NCI-H226 (cell line): ENCODE data around the gene TRAPPC12.

ENCODE experiments used
- DNase-seq: peaks from one replicate; pipeline ENCODE4 v3.0.0-alpha.2; 2015

Gene TRAPPC12

DNA sequence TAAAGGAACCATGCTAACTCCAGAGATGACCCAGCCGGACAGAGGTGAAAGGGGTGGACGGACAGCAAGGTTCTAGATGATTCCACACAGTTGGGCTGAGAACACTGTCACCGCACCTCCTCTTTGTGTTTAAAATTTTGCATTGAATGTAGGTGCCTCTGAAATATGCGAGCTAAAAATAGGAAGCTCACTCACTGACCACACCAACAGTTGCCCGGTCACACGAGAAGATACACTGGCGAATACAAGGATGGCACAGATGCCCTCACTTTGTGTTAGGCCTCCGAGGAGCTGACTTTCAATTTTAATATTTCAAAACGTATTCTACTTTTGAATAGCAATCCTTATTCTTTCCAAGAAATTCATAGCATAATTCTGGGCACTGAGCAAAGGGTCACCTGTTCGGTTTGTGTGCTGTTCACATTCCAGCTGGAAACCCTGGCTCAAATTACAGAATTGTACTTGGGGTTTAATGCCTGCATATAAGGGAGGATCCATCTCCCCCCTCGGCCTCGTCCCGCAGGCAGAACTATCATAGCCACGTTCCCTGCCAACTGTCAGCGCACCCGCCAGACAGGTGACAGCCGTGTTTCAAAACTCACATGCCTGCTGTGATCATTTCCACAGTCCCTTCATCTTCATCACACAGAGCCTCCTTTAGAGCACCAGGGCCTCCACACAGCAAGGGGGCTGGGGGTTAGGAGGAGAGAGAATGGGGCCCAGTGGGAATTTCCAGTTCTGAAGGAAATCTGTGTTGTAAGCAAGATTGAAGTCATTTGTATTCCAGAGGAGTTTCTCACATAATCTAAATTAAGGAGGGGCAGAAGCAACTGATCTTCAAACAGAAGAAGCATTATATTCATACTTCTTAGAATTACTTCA is 91.6 kb downstream of the TRAPPC12 start:
- no peak for DNase-seq

DNA sequence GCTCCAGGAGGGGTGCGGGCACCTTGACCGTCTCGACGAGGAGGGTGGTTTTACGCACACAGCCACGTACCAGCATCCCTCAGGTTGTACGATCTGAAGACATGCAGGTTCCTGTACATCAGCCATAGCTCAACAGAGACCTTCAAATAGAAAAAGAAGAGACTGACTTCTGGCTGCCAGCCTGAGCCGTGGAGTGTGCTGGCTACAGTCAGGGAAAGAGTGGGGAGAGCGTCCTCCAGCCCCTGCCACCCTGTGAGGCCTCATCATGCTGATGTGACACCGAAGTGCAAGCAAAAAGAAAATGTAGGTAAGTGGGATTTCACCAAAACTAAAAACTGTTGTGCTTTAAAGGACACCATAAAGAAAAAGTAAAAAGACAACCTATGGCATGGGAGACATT is 92.8 kb downstream of the TRAPPC12 start:
- no peak for DNase-seq

GRCh38 chr2:3472966-3473365 is 93.5 kb downstream of the TRAPPC12 start:
- DNase-seq = no peak

- DNase-seq = no peak
Observed at GRCh38 chr2:3475771-3476170, 96.3 kb downstream of the TRAPPC12 start.

DNA sequence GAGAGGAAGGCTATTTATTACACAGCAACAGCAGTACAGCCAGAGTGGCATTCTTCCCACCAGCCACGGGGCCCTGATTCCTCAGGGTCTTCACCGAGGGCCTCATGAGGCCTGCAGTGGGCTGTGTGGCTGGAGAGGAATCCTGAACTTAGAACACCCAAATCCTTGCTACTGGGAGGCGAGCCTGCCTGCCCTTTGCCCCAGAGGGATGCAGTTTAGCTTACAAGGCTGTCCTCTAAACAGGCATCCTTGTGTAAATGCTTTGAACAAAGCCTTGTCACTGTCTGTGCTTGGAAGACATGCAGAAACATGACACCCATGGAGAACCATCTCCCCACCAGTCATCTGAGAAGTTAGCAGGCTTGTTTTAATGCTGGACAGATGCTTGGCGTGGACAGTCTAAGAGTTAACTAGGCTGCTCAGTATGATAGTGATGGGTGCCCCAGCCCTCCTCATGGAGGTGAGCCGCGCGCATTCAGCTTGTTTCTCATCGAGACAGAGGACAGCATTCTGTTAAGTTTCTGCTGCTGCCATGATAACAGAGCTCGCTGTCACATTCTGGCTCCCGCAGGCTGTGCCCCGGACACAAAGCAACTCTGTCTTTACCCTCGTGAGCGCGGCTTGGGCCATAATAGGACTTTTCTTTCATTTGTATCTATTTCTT is 97.0 kb downstream of the TRAPPC12 start:
- DNase-seq = no peak

GRCh38 chr2:3476985-3477327 is 97.5 kb downstream of the TRAPPC12 start:
- no peak for DNase-seq

DNA sequence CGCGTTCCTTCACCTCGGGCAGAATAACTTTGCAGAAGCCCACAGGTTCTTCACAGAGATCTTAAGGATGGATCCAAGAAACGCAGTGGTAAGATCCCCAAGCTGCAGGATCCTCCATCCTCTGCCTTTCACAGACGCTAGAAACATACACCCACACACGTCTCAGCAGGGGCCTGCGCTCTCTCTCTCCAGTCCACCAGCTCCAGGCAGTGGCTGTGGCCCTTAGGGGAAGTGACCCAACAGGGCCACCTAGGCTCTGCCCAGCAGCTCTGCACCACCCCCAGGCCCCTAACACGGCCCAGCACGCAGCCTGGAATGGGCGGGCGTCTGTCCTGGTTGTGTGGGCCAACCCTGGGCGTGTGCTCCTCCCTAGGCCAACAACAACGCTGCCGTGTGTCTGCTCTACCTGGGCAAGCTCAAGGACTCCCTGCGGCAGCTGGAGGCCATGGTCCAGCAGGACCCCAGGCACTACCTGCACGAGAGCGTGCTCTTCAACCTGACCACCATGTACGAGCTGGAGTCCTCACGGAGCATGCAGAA is 99.4 kb downstream of the TRAPPC12 start:
- no peak for DNase-seq

DNA sequence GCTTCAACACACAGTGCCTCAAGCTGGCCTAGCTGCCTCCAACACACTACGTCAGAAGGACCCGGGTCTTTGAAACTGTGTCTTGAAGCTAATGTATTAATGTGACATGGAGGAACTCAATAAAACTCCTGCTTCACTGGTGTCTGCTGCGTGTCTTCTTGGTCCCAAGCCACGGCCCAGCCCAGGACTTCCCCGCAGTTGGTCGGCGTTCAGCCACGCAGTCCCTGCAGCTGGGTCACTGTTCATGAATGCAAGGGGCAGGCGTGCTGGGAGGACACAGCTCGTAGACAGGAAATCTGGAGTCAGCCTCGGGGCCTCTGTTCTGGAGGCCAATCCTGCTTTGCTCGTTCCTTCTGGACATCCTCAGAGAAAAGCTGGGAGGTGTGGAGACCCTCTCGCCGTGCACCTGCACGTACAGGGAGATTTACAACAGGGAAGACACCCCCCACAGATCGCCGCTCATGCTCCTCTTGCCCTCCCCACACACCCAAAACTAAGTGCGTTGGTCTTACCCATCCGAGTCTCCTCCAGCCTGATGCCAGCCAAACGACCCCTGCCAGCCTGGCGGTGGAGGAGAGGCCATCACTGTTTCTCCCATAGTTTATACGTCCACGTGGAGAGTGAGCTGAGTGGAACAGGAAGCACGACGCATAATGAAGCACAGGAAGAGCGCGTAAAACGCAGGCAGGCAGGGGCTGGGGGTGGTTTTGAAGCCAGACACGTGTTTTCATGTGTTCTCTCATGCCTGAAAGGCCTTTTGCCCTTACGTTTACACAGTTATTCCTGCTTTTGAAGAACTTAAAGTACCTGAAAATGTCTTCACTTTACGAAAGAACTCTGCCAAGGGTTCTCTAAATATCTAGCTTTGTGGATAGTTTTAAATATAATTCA is 100.2 kb downstream of the TRAPPC12 start:
- no peak for DNase-seq

DNA sequence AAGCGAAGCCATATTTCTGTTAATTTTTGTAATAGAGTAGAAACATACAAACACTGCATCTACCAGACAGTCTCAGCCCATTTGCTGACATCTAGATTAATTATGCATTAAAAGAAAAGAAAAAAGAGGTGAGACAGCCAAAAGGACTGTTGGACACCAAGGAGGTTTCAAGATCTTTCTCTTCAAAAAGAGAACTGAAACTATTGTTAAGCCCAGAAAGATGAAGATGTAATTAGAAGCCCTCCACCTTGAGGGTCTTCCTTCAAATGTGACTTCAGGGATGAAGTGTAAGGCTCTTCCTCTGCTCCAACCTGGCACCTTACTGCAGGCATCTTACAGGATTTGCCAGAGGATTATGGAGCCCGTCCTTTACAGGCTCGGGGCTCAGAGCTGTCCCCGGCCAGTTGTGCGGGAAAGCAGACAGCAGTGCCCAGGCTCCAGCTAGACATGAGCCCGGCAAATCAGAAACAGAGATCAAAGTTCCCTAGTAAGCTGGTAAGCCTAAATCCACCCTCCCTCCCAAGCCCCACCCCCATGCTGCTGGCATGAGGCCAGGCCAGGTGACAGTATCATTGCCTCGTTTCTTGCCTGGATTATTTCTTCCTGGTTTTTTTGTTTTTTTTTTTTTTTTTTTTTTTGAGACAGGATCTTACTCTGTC is 101.0 kb downstream of the TRAPPC12 start:
- DNase-seq = no peak

DNA sequence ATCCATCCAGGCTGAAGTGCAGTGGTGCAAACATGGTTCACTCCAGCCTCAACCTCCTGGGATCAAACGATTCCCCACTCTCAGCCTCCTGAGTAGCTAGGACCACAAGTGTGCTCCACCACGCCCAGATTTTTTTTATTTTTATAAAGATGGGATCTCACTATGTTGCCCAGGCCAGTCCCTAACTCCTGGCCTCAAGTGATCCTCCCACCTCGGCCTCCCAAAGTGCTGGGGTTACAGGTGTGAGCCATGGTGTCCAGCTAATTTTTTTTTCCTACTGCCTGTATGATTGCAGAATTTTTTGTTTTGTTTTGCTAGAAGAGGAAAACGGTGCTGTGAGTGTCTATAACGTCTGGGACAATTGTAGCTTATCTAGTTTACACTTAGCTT is 101.5 kb downstream of the TRAPPC12 start:
- DNase-seq = no peak

- no peak for DNase-seq
Observed at GRCh38 chr2:3481736-3482362, 102.4 kb downstream of the TRAPPC12 start.

GRCh38 chr2:3482363-3482821 is 102.9 kb downstream of the TRAPPC12 start:
- DNase-seq = no peak

DNA sequence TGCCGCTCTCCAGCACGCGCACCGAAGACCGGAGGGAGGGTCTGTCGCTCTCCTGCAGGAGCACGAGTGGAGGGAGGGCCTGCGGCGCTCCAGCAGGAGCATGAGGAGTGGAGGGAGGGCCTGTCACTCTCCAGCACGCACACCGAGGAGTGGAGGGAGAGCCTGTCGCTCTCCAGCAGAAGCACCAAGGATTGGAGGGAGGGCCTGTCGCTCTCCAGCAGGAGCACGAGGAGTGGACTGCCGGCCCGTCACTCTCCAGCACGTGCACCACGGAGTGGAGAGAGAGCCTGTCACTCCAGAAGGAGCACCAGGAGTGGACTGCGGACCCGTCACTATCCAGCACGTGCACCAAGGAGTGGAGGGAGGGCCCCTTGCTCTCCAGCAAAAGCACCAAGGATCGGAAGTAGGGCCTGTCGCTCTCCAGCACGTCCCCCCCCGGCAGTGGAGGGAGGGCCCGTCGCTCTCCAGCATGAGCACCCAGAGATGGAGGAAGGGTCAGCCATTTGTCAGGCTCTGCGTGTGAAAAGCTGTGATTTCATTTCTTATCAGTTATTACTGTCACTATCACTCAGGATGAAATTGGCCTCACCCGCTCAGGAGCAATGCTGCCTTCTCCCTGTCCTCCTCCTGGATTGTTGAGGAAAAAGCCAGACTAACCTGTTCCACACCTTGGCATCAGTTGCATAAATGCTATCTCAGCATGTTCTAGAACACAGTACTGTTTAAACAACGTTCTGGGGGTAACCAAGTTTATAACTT is 103.9 kb downstream of the TRAPPC12 start:
- DNase-seq = no peak

DNA sequence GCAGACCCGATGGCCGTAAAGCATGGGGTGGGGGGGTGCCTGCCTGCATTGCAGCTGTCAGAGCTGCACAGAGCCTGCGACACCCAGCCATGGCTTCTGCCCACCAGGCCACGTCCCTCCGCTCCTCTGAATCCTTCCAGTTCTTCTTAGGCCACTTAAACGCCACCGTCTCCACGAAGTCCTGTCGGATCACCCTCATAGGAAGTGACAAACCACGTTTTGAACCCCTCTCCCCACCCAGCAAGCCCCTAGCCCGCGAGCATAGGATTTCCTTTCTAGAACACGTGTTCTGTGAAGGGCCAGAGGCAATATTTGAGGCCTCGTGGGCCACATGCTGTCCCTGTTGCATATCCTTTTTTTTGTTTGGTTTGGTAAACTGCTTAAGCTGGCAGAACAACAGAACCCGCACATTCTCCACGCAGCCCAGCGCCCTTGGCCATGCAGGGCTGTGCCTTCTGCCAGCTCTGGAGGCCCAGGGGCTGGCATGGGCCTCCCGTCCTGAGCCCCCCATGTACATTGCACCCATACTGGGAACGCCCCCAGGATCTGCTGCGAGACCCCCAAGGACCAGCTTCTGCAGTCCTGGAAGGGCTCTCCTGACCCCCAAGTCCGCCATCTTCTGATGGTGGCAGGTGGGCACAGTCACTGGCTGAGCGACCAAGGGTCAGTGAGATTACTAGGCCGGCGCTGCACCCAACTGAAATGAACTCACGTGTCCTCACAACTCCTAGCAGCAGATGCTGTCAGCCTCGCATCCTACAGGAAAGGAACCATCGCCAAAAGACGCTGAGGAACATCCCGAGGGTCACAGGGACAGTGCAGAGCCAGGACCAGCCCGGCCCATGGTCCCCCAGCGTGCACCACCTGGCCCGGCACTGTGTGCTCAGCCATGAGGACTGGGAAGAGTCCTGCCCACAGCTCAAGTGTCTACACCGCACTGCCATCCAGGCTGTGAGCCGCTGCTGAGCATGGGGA is 104.8 kb downstream of the TRAPPC12 start:
- no peak for DNase-seq

DNA sequence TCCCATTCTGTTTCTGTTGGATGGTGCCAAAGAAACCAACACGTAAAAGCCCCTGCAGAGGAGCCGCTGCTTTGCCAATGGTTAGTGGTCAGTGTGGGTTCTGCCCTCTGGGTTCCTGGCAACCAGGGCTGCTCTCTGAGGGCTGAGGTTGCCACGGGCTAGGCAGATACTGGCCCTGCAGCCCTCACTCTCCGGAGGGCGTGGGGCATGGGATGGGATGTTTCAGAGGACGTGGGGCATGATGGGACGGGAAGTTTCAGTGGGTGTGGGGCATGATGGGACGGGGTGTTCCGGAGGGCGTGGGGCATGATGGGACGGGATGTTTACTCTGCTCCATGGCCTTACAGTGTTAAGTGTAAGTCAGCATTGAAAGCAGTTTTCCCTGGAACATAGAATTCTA is 105.7 kb downstream of the TRAPPC12 start:
- DNase-seq = no peak

- no peak for DNase-seq
Observed at GRCh38 chr2:3486047-3487027, 106.8 kb downstream of the TRAPPC12 start.

GRCh38 chr2:3487028-3487425 is 107.5 kb downstream of the TRAPPC12 start:
- DNase-seq = no peak

DNA sequence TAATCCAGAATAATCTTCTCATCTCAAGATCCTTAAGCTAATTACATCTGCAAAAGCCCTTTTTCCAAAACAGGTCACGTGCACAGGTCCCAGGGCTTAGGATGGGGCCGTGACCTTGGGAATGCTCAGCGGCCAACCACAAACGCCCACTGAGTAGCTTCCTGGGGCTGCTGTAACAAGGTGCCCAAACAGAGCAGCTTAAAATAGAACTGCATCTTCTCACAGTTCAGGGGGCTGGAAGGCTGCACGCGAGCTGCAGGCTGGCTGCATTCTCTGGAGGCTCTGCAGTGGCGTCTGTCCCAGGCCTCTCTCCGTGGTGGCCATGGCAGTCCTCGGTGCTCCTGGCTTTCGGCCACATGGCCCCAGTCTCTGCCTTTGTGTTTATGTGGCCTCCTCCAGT is 107.9 kb downstream of the TRAPPC12 start:
- no peak for DNase-seq

- DNase-seq = no peak
Observed at GRCh38 chr2:3488061-3488531, 108.6 kb downstream of the TRAPPC12 start.
